ENCODE data around the gene TSPEAR.

TSPEAR gene

DNA sequence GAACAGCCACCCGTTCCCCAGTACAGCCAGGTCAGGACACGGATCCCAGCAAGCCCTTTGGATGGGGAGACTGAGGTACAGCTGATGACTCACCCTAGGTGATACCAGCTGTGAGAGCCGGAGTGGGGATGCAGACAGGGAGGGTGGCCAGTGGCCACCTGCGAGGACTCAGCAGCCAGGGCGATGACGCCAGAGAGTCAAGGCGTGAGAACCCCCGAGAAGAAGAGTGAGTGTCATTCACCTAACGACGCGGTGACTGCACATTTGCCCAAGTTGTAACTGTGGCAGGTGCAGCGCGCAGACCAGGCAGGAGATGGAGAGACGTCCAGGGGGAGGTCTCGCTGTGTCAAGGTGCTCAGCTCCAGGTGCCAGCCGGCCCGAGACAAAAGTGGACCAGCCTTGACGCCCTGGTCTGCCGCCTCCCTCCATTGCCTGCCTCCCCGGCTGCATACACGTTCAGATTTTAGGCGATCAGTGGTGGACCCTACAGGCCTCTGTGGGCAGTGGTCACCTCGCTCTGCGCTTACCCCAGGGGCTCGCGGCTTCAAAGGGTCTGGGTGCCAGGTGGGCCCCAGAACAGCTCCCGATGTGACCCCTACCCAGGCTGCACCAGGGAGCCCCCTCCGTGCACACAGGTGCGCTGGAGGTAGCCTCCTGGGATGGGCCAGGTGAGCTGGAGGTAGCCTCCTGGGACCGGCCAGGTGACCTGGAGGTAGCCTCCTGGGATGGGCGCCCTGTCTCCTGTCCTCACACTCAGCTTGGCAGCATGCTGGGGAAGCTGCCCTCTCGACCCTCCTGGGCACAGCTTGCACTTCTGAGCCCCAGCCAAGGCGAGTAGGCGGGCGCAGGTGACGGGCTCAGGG lies 244.1 kb downstream of the TSPEAR start:
- H3K9me3 Mint-ChIP-seq: no peaks in the 10 kb centered on the region
- no peaks in the 10 kb centered on the region for H3K4me1 Mint-ChIP-seq
- H3K36me3 Mint-ChIP-seq: no peaks in the 10 kb centered on the region
- peak overlapping the region; percentile 30 for H3K27ac Mint-ChIP-seq
- H3K4me3 Mint-ChIP-seq: no peak overlapping the region
- H3K27me3 Mint-ChIP-seq: no peaks in the 10 kb centered on the region

DNA sequence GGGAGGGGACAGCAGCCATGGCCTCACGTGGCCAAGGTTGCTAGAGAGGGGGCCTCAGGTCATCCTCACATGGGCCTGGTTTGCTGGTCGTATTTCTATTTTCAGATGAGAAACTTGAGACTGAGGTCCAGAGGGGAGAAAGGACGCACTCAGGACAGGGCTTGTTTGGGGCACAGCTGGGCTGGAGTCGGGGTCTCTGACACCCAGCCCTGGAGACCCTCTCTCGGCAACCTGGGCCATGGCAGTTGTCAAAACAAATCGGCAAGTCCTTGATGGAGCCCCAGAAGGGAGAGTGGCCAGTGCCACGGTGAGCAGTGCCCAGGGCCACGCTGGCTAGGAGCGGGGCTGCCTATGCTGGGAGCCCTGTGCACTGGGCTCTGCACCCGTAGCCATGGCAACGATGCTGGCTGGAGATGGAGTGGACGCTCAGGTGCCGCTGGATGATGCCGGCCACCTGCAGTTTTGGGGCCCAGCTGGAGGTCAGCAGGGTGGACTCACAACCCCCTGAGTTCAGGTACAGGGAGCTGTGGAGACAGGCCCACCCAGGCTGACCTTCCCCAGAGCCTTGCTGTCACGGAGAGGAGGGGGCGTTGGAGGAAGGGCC lies 244.9 kb downstream of the TSPEAR start:
- Mint-ChIP-seq H3K4me1 (no peaks in the 10 kb centered on the region), H3K36me3 (no peaks in the 10 kb centered on the region), H3K4me3 (no peak overlapping the region), H3K9me3 (no peaks in the 10 kb centered on the region), H3K27ac (no peak overlapping the region), H3K27me3 (no peaks in the 10 kb centered on the region)

DNA sequence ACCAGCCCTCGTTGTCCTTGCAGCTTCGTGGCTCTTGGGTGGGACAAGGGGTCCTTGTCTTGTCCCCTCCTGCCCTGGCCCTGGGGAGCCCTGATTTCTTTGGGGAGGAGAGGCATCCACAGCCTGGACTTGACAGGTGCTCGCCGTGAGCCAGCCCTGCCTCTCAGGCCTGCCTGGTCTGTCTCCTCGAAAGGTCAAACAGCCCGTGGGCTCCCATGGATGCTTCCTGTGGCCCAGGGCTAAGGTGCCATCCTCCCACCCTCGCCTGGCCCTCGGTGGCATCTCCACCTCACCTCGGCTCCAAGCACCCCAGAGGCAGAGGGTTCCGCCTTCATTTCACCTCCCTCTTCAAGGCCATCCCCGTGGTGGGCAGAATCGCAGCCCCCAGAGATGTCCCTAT lies 247.0 kb downstream of the TSPEAR start:
- Mint-ChIP-seq H3K4me3 (no peak overlapping the region), H3K27ac (no peak overlapping the region), H3K9me3 (no peaks in the 10 kb centered on the region)

DNA sequence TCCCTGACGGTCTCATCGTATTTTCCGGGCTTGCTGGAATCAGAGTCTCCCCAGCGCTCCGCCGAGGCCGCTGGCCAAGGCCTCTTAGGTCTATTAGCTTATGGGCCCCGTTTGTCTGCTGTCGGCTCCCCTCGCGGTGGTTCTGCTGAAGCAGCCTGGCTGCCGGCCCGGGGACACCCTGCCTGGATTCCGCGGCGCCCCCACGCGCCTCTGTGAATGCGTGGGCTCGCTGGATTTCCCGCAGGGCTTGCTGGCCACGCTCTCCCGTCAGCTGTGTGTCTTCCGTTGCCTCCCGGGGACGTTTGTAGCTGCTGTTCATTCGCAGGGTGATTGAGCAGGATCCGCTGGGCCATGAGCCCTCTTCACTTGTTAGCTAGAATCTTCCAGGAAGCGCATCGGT lies 247.6 kb downstream of the TSPEAR start:
- Mint-ChIP-seq H3K4me3 (no peak overlapping the region), H3K27me3 (no peaks in the 10 kb centered on the region), H3K9me3 (no peaks in the 10 kb centered on the region), H3K36me3 (no peaks in the 10 kb centered on the region), H3K27ac (no peak overlapping the region), H3K4me1 (no peaks in the 10 kb centered on the region)

More for the DNA sequence above, 247.0 kb downstream of the TSPEAR start:
- Mint-ChIP-seq H3K27me3 (no peaks in the 10 kb centered on the region), H3K4me1 (no peaks in the 10 kb centered on the region), H3K36me3 (no peaks in the 10 kb centered on the region)

DNA sequence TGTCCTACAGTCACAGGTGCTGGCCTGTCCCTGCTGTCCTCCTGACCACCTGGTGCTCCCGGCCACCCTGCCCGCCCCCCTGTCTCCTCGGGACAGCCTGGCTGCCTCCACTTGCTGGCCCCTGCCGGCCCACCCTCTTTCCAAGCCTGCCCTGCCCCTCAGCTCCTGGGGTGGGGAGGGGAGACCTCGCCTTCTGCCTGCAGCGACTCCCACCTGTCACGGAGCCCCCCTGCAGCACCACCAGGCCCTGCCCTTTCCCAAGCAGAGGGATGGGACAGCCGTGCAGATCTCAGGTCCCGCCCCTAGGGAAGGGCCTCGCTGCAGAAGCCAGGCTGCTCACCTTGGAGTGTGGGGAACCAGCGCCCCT lies 248.6 kb downstream of the TSPEAR start:
- no peaks in the 10 kb centered on the region for H3K36me3 Mint-ChIP-seq
- H3K4me3 Mint-ChIP-seq: no peak overlapping the region
- no peaks in the 10 kb centered on the region for H3K4me1 Mint-ChIP-seq
- no peaks in the 10 kb centered on the region for H3K27me3 Mint-ChIP-seq
- no peak overlapping the region for H3K27ac Mint-ChIP-seq
- no peaks in the 10 kb centered on the region for H3K9me3 Mint-ChIP-seq

DNA sequence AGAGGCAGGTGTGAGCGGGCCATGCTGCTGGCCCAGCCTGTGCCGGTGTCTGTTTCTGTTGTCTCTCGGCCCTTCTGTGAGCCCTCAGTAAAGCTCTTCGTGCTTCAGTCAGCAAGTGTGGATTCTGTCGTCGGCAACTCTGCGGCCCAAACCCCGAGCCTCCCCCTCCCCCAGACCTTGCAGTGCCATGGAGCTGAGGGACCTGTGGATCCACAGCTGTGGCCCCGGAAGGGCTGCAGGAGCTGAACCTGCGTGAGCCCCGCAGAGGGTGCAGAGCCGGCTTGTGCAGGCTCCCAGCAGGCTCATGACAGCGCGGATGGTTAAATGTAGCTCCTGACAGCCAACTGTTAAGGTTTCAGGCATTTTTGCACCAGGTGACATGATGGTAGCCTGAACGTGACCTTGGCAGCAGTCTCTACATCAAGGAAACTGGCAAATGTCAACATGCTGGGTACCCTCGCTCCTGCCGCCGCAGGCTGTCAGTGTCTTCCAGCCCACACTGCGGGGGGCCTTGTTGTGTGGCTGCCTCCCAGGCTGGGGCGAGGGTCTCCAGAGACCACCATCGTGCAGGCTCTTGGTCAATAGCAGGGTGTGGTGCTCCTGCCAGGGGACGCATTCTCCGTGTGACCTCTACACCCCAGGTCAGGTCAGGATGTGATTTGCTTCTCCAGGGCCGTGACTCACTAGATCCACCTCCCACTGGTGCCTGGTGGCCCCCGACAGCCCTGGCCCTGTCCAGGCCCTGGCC lies 249.1 kb downstream of the TSPEAR start:
- Mint-ChIP-seq H3K4me1 (no peaks in the 10 kb centered on the region), H3K27me3 (no peaks in the 10 kb centered on the region), H3K9me3 (no peaks in the 10 kb centered on the region), H3K36me3 (no peaks in the 10 kb centered on the region), H3K4me3 (no peak overlapping the region), H3K27ac (no peak overlapping the region)

DNA sequence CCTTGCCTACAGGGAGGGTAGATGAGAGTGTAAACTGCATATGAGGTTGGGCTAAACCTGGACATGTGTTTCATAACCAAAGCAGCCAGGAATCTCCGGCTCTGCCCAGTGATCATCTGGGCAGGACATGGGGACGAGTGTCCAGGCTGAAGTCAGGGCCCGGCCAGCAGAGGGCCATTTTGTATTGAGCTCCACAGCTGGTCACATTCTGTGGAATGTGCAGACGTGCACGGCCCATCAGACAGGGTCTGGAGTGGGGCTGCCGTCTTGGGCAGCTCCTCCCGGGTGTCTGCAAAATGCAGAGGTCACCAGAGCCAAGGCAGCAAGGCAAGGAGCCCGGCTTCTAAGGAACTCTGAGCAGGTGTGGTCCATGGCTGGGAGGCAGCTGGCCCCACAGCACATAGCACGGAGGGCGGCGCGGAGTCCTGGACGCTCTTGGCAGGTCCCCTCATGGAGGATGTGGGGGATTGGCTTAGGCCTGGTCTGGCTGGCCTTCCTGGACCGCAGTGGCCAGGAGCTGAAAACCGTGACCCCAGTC lies 249.8 kb downstream of the TSPEAR start:
- no peaks in the 10 kb centered on the region for H3K36me3 Mint-ChIP-seq
- no peaks in the 10 kb centered on the region for H3K27me3 Mint-ChIP-seq
- no peak overlapping the region for H3K4me3 Mint-ChIP-seq
- no peaks in the 10 kb centered on the region for H3K9me3 Mint-ChIP-seq
- no peaks in the 10 kb centered on the region for H3K4me1 Mint-ChIP-seq
- no peak overlapping the region for H3K27ac Mint-ChIP-seq

DNA sequence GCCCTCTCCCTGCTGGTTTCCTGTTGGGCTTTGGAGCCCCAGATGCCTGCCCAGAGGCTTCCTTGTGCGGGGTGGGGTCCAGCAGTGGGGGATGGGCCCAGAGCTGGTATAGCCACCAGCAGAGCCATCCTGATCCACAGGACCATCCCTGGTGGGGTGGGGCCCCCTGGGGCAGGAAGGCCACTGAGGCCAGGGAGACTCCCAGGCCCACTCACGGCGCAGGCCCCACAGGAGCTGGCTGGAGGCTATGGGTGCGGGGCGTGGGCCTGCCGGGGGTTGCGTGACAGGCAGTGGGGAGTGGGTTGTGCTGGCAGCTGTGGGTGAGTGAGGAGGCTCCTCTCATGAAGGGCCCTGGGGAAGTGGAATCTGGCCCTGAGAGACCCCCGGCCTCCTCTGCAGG lies 250.4 kb downstream of the TSPEAR start:
- Mint-ChIP-seq H3K9me3 (no peaks in the 10 kb centered on the region), H3K27me3 (no peaks in the 10 kb centered on the region), H3K36me3 (no peaks in the 10 kb centered on the region), H3K4me3 (no peak overlapping the region), H3K4me1 (no peaks in the 10 kb centered on the region), H3K27ac (no peak overlapping the region)

DNA sequence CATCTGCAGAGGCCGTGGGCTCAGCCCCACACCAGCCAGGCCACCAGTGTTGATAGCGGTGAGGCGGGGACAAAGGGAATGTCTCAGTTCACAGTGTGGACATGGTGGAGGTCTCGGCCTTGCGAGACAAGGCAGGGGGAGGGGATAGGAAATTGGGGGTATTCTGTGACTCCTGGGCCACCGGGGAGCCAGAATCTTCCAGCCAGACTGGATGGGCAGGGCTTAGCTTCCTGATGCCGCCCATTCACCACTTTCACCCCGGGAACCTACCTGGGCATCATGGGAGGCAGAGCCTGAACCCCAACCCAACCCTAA lies 251.0 kb downstream of the TSPEAR start:
- Mint-ChIP-seq H3K36me3 (no peaks in the 10 kb centered on the region), H3K9me3 (no peaks in the 10 kb centered on the region), H3K4me3 (no peak overlapping the region), H3K27ac (no peak overlapping the region), H3K27me3 (no peaks in the 10 kb centered on the region), H3K4me1 (no peaks in the 10 kb centered on the region)

DNA sequence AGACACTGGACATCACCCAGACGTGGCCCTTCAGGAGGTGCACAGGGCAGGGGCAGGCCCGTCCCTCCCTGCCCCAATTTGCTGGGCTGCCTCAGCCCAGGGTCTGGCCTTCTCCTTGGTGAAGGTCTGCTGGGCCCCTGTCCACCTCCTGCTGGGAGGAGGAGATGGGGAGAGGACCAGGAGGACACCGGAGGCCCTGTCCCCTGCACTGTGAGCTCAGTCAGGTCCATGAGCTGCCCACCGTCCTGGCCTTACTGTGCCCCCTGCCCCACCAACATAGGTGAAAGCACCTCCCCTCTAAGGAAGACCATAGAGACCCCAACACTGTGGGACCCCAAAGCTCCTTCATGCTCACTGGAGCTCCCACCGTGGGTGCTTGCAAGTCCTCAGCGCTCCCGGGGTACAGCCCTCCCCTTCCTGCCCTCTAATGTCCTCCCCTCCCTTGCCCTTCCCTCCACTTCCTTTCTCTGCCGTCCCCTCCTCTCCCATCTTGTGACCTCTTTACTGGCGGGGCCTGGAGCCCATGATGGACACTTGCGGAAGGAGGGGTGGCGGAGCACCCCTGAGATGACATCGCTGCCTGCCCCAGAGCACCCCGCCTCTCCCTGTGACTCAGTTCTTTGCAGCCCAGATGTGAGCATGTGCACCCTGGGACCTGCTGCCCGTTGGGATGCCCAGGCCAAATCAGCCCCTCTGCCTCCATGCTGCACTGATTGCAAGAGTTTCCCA lies 251.5 kb downstream of the TSPEAR start:
- Mint-ChIP-seq H3K27me3 (no peaks in the 10 kb centered on the region), H3K4me3 (no peak overlapping the region), H3K9me3 (no peaks in the 10 kb centered on the region), H3K27ac (no peak overlapping the region), H3K36me3 (no peaks in the 10 kb centered on the region), H3K4me1 (no peaks in the 10 kb centered on the region)

DNA sequence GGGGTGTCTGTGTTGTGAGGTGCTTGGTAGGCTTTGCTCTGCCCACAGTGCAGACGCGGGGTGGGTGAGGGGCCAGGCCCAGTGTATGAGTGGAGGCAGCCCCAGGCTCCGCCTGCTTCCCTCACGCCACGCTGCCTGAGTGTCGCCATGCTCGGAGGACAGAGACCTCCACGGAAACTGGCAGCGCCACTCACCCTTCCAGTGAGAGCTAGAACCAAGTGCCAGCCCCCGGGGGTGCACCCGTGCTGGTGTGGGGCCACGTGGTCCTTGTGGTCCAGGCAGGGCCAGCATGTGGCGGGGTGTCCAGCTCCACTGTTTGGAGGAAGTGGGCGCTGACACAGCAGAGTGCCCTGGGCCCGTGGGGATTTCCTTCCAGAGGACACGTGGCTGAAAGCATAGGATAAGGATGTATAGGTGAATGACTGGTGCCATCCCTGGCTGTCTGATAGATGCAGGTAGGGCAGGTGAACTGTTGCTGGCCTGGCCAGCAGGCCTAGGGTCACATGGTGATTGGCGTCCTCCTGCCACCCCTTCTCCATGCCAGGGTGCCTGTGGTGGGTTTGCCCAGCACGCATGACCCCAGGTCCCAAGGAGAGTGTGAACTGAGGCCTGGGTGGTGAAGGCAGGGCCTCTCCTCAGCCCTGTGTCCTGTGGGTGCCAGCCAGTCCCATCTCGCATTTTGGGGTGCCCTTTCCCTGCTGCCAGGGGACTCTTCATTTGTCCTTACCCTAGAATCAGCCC lies 252.2 kb downstream of the TSPEAR start:
- H3K36me3 Mint-ChIP-seq: no peaks in the 10 kb centered on the region
- H3K4me1 Mint-ChIP-seq: no peaks in the 10 kb centered on the region
- H3K27me3 Mint-ChIP-seq: no peaks in the 10 kb centered on the region
- no peak overlapping the region for H3K4me3 Mint-ChIP-seq
- H3K27ac Mint-ChIP-seq: no peak overlapping the region
- no peaks in the 10 kb centered on the region for H3K9me3 Mint-ChIP-seq

DNA sequence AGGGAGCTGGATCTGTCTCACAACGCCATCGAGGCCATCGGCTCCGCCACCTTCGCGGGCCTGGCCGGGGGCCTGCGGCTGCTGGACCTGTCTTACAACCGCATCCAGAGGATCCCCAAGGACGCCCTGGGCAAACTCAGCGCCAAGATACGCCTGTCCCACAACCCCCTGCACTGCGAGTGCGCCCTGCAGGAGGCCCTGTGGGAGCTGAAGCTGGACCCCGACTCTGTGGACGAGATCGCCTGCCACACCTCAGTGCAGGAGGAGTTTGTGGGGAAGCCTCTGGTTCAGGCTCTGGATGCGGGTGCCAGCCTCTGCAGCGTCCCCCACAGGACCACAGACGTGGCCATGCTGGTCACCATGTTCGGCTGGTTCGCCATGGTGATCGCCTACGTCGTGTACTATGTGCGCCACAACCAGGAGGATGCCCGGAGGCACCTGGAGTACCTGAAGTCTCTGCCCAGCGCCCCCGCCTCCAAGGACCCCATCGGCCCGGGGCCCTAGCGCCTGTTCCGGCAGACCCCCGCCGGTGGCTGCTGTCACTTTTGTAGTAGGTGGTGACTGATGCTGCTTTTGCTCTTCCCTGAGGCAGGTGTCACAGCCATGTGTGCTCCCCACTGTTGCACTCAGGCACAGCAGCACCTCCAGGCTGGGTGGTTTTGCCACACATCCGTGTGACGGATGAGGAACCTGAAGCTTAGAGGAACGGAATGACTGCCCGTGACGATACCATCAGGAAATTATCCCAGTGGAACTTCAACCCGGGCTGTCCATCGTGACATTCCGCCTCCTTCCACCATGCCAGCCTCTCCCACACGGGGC lies 254.2 kb downstream of the TSPEAR start:
- Mint-ChIP-seq H3K9me3 (no peaks in the 10 kb centered on the region), H3K4me3 (peak overlapping the region; percentile 57), H3K27me3 (no peaks in the 10 kb centered on the region), H3K36me3 (no peaks in the 10 kb centered on the region), H3K4me1 (no peaks in the 10 kb centered on the region), H3K27ac (no peak overlapping the region)

DNA sequence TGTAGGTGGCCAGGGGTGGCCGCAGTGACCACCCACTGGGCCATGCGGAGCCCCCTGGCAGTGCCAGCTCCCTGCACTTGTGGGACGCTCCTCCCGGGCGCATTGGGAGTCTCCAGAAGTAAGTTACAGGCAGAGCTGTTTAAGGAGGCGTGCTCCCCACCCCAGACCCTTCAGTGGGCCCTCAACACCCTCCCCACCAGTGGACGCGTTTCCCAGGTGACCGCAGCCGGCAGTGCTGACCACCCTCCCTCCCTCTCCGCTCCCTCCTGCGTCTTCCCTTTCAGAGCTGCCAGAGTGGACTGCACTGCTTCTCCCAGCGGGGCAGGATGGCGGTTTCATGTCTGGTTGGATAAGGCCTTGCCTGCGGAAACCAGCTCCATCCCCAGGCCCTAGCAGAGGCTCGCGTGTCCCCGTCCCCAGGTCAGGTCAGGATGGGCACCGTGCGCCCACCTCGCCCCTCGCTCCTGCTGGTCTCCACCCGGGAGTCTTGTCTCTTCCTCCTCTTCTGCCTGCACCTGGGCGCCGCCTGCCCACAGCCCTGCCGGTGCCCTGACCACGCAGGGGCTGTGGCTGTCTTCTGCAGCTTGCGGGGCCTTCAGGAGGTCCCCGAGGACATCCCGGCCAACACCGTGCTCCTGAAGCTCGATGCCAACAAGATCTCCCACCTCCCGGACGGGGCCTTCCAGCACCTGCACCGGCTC lies 255.0 kb downstream of the TSPEAR start:
- Mint-ChIP-seq H3K4me1 (no peaks in the 10 kb centered on the region), H3K9me3 (no peaks in the 10 kb centered on the region), H3K4me3 (peak overlapping the region; percentile 57), H3K27ac (no peak overlapping the region), H3K36me3 (no peaks in the 10 kb centered on the region), H3K27me3 (no peaks in the 10 kb centered on the region)

Data from activated naive CD4-positive, alpha-beta T cell treated with anti-CD3 and anti-CD28 coated beads, Interleukin-2, amount 50 U/mL, for 24 hours (primary cell).